ENCODE data around the gene XPO6. TPM values are rescaled to one million over a fixed set of nuclear protein-coding genes. Genes with fewer than 3 reads are reported as not detected.

The XPO6 gene
- total RNA-seq, 1 experiment from 2014 or later: 162 TPM

- intact Hi-C loops (cut with micrococcal nuclease): no loop called here
- DNase-seq (ENCODE audit: low read depth, low spot score) (no peak), ATAC-seq (no peak)
- H3K36me3 ChIP-seq (ENCODE audit: control insufficient read depth in 1 of 2, insufficient read depth in 2 of 2, low read length in 2 of 2): peaks cover 0 to 9% of the 10 kb centered on the region in 2 experiments; a peak in 1 of 4 replicates
- no peak overlapping the region for H3K4me2 ChIP-seq (ENCODE audit: low read length)
- RAD21 ChIA-PET (ENCODE audit: low non-redundant PET in 1 of 2, low total read pairs in 2 of 2, uncharacterized antibody in 2 of 2, unreplicated experiment in 2 of 2): no interaction called here
- no peaks in the 10 kb centered on the region for H3K79me2 ChIP-seq (ENCODE audit: insufficient read depth, low read length)
- CTCF ChIA-PET: interaction anchor here (1.2 kb wide), 1 partner anchor 120 kb away, joined by 3 read pairs; no protein-coding TSS in a partner anchor
- H3K9me2 ChIP-seq (ENCODE audit: insufficient read depth): no peaks in the 10 kb centered on the region
- no peak overlapping the region for H2AFZ ChIP-seq (ENCODE audit: low read depth, low read length, poor library complexity, severe bottlenecking)
- no peak overlapping the region for H3K9ac ChIP-seq (ENCODE audit: low read length)
- TF ChIP-seq ELF1 (IDR thresholded peaks at IDR 0.05; ENCODE audit: borderline replicate concordance, low read depth) (no peak), POLR2A (IDR thresholded peaks at IDR 0.05; ENCODE audit: borderline replicate concordance, extremely low read depth, insufficient read depth, insufficient read length) (no peak), MAX (IDR thresholded peaks at IDR 0.05) (no peak), ATF3 (IDR thresholded peaks at IDR 0.05) (no peak), CTCF (IDR thresholded peaks at IDR 0.05 in 2 of 3, conservative IDR thresholded peaks at IDR 0.05 in 1 of 3; ENCODE audit: borderline replicate concordance in 1 of 3, insufficient read depth in 1 of 3, low read depth in 2 of 3, low read length in 2 of 3) (no peak), ZBTB33 (IDR thresholded peaks at IDR 0.05; ENCODE audit: extremely low read depth, insufficient replicate concordance, low read length) (no peak), TCF7L2 (IDR thresholded peaks at IDR 0.05; ENCODE audit: borderline replicate concordance, extremely low read depth, insufficient read depth, insufficient read length) (no peak), REST (IDR thresholded peaks at IDR 0.05; ENCODE audit: low read depth) (no peak), ZFX (IDR thresholded peaks at IDR 0.05) (no peak), EGR1 (IDR thresholded peaks at IDR 0.05; ENCODE audit: low read depth) (no peak), CEBPB (IDR thresholded peaks at IDR 0.05; ENCODE audit: low read depth) (no peak)
- no peaks in the 10 kb centered on the region for H4K20me1 ChIP-seq (ENCODE audit: insufficient read depth)
- H3K27ac ChIP-seq (ENCODE audit: low read depth, low read length): no peak overlapping the region
- no peaks in the 10 kb centered on the region for H3K27me3 ChIP-seq (ENCODE audit: insufficient read depth, low read length)
- H3K4me1 ChIP-seq (ENCODE audit: control insufficient read depth in 1 of 2, insufficient read depth in 2 of 2, low read length in 2 of 2): peaks cover 5 to 16% of the 10 kb centered on the region in 2 experiments; a peak in 3 of 4 replicates
- H3K9me3 ChIP-seq (ENCODE audit: control insufficient read depth in 1 of 2, insufficient read depth in 1 of 2, low read depth in 1 of 2, low read length in 2 of 2): no peaks in the 10 kb centered on the region
- no peak overlapping the region for H3K4me3 ChIP-seq (replicated peaks in 1 of 2; ENCODE audit: low read depth in 1 of 2, low read length in 2 of 2)
- BruUV-seq (replicated peaks): no TSS peak
- POLR2A ChIA-PET: no interaction called here
Observed at GRCh38 chr16:28092721-28093384, 118.9 kb downstream of the XPO6 start.

Data from HCT116 (cell line).